ENCODE measurements around the gene CCDC28B. TPM values are rescaled to one million over a fixed set of nuclear protein-coding genes. Genes with fewer than 3 reads are reported as not detected.
A peak's percentile ranks its signal among the peaks of the same experiment; 100 is the strongest.

Gene CCDC28B
- polyA plus RNA-seq, 1 of the 3 experiments (the other 2 are of a cell fraction): 26.3 TPM

GRCh38 chr1:32179443-32180185, 20.8 kb upstream of the CCDC28B start, which contains the start of gene TXLNA:
TSS of gene TXLNA (plus strand) at chr1:32179675. CDS start at chr1:32180346, 671 bp downstream.
- Histone ChIP-seq H3K27ac (ENCODE audit: low read depth in 2 of 2, low read length in 1 of 2) (peak within 1 kb of the TSS; percentile 90 to 96), H3K36me3 (replicated peaks in 1 of 2; ENCODE audit: control insufficient read depth in 1 of 2, insufficient read depth in 2 of 2, low read length in 1 of 2) (peaks cover 22 to 35% of the 10 kb centered on the region in 2 experiments), H3K4me3 (ENCODE audit: low read depth in 2 of 2, low read length in 1 of 2) (peak within 1 kb of the TSS; percentile 65 to 82), H3K9ac (peak within 1 kb of the TSS; percentile 98), H2AFZ (ENCODE audit: low read depth) (peak within 1 kb of the TSS; percentile 77), H3F3A (replicated peaks; ENCODE audit: insufficient read depth) (peaks cover 35% of the 10 kb centered on the region), H3K9me2 (no peaks in the 10 kb centered on the region), H3K27me3 (ENCODE audit: insufficient read depth) (no peaks in the 10 kb centered on the region), H4K20me1 (ENCODE audit: insufficient read depth) (peaks cover 12% of the 10 kb centered on the region; the same call in 1 of the 2 replicates), H3K4me1 (ENCODE audit: control insufficient read depth in 1 of 2, insufficient read depth in 2 of 2, low read depth in 1 of 2, low read length in 1 of 2) (peaks cover 18 to 25% of the 10 kb centered on the region in 2 experiments; a peak in 3 of 4 replicates), H3K79me2 (ENCODE audit: insufficient read depth) (peaks cover 44% of the 10 kb centered on the region), H3K4me2 (peak within 1 kb of the TSS; percentile 97), H3K9me3 (no peaks in the 10 kb centered on the region)
- DNase-seq: peak; percentile 98
- POLR2A ChIA-PET: interaction anchor here (0.7 to 3.4 kb wide), 10 partner anchors 17 to 1241 kb away, joined by 3 to 19 read pairs (median 5); partner anchors contain the start of genes CCDC28B, IQCC, KPNA6 and MARCKSL1
- 2% methylated on average over 17 of the region's 79 CpGs for WGBS (ENCODE audit: low lambda C conversion rate)
- CTCF ChIA-PET: interaction anchor here (0.9 to 1.7 kb wide), 4 partner anchors 13 to 72 kb away, joined by 3 read pairs; partner anchors contain the start of gene KPNA6
- TF ChIP-seq EZH2phosphoT487 (IDR thresholded peaks at IDR 0.05; ENCODE audit: borderline replicate concordance, low read depth) (no peak), TCF12 (IDR thresholded peaks at IDR 0.05) (no peak), EP300 (IDR thresholded peaks at IDR 0.05; ENCODE audit: borderline replicate concordance in 1 of 2, low read depth in 1 of 2, low read length in 1 of 2) (no peak), MAX (IDR thresholded peaks at IDR 0.05; ENCODE audit: low read depth) (peak; percentile 82), MEF2A (IDR thresholded peaks at IDR 0.05; ENCODE audit: borderline replicate concordance, low read depth) (no peak), MXI1 (IDR thresholded peaks at IDR 0.05; ENCODE audit: low read depth, low read length) (peak; percentile 84), YY1 (IDR thresholded peaks at IDR 0.05; ENCODE audit: low read depth) (no peak), RCOR1 (IDR thresholded peaks at IDR 0.05; ENCODE audit: low read length) (no peak), FOSL2 (IDR thresholded peaks at IDR 0.05; ENCODE audit: borderline replicate concordance, low read depth) (no peak), NRF1 (IDR thresholded peaks at IDR 0.05; ENCODE audit: low read depth, low read length) (peak; percentile 70), GATA2 (CRISPR knock-in tag; IDR thresholded peaks at IDR 0.05) (no peak), USF1 (IDR thresholded peaks at IDR 0.05; ENCODE audit: borderline replicate concordance, low read depth) (no peak; the same call in 1 of the 2 replicates), IRF3 (IDR thresholded peaks at IDR 0.05; ENCODE audit: low read depth, low read length) (no peak), USF2 (IDR thresholded peaks at IDR 0.05; ENCODE audit: borderline replicate concordance, low read depth, low read length) (no peak), ELF1 (IDR thresholded peaks at IDR 0.05) (peak; percentile 16; the same call in 1 of the 2 replicates), SIN3A (IDR thresholded peaks at IDR 0.05; ENCODE audit: borderline replicate concordance, low read depth, low read length) (0 out of 2 replicates have a peak, but pooled peaks have one; percentile 42), CTCF (IDR thresholded peaks at IDR 0.05) (no peak; the same call in 1 of the 2 replicates), GABPA (IDR thresholded peaks at IDR 0.05; ENCODE audit: low read depth) (peak; percentile 76), FOXJ3 (CRISPR knock-in tag; IDR thresholded peaks at IDR 0.05) (no peak; the same call in 1 of the 2 replicates), PBX3 (IDR thresholded peaks at IDR 0.05) (peak; percentile 89), TAF1 (IDR thresholded peaks at IDR 0.05; ENCODE audit: borderline replicate concordance, low read depth, low read length) (no peak; the same call in none of the 2 replicates), TEAD4 (IDR thresholded peaks at IDR 0.05; ENCODE audit: borderline replicate concordance, insufficient read depth) (no peak), FOXM1 (IDR thresholded peaks at IDR 0.05; ENCODE audit: low read depth) (no peak), POLR2AphosphoS5 (IDR thresholded peaks at IDR 0.05; ENCODE audit: low read depth, low read length) (peak; percentile 69), CHD2 (IDR thresholded peaks at IDR 0.05; ENCODE audit: low read length, partially characterized antibody) (peak; percentile 35), RAD21 (IDR thresholded peaks at IDR 0.05; ENCODE audit: low read length) (no peak), RXRA (IDR thresholded peaks at IDR 0.05; ENCODE audit: borderline replicate concordance, low read depth) (no peak), NFIC (IDR thresholded peaks at IDR 0.05; ENCODE audit: borderline replicate concordance) (no peak)

Measured in SK-N-SH (cell line).